Ovary (tissue), 3 donors: ENCODE data around the gene NLRP14.

Experiments used
- CTCF ChIP-seq, 3 donors: fragments of 450-650 bp in 2 of 3; fragments of 200-600 bp in 1 of 3; IDR thresholded peaks; one replicate each; pipeline versions ENCODE4 v1.5.1 to v1.8.0; 2016 to 2022; ENCODE audit warnings: antibody characterized with exemption in 3 of 3, mild to moderate bottlenecking in 1 of 3
- EP300 ChIP-seq: sonication (generic); formaldehyde crosslinking; IDR thresholded peaks from one replicate; pipeline ENCODE4 v1.6.1; 2017; ENCODE audit warnings: antibody characterized with exemption
- donor health status: DM: no; HTN: no; CAD: no.

- TF ChIP-seq CTCF (IDR thresholded peaks at IDR 0.05) (no peak), EP300 (no peak)
Measured at GRCh38 chr11:7080900-7081299, 60.6 kb downstream of the NLRP14 start.
